ENCODE results near the gene OOSP3. TPM values are rescaled to one million over a fixed set of nuclear protein-coding genes. Genes with fewer than 3 reads are reported as not detected.

OOSP3 gene
- total RNA-seq, 5 donors from 2014 or later (not counting 1 experiment from before 2014, with no cell fraction given), result not detected

DNA sequence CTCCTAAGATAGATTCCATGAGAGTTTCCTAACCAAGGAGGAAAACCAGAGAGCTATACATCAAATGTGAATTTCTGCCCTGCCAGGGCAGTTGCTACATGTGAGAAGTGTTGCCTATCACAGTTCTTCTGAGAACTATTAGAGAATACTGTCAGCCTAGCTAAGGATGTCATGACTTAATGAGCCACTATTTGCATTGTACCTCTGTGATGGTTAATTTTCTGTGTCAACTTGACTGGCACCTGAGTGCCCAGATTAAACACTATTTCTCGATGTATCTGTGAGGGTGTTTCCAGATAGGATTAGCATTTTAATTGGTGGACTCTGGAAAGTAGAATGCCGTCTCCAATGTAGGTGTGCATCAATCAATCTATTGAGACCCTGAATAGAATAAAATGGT lies 10.6 kb upstream of the OOSP3 start:
- ATAC-seq (replicated peaks in 1 of 4) (no peak), DNase-seq (no peak)
- WGBS (ENCODE audit: insufficient coverage), result 100% methylated on average over 2 of the region's 2 CpGs
- Histone ChIP-seq H3K27ac (ENCODE audit: low read length) (no peak overlapping the region), H3K27me3 (replicated peaks in 1 of 2; ENCODE audit: control insufficient read depth in 2 of 2, extremely low read depth in 1 of 2, insufficient read depth in 2 of 2, low read length in 1 of 2) (peaks cover 0 to 3% of the 10 kb centered on the region in 2 experiments), H3K36me3 (ENCODE audit: control insufficient read depth in 2 of 2, extremely low read depth in 1 of 2, insufficient read depth in 1 of 2, low read length in 1 of 2) (no peaks in the 10 kb centered on the region), H3K4me3 (ENCODE audit: control insufficient read depth in 1 of 2, extremely low read depth in 1 of 2, low read length in 1 of 2) (no peak overlapping the region), H3K9me3 (no peaks in the 10 kb centered on the region), H3K4me1 (ENCODE audit: control insufficient read depth in 1 of 2, extremely low read depth in 1 of 2, insufficient read depth in 2 of 2, low read length in 2 of 2) (no peaks in the 10 kb centered on the region)
- Mint-ChIP-seq H3K4me1 (no peaks in the 10 kb centered on the region), H3K36me3 (no peaks in the 10 kb centered on the region), H3K27me3 (peaks cover 12% of the 10 kb centered on the region in 2 donors), H3K4me3 (no peak overlapping the region), H3K9me3 (peaks cover 4 to 24% (median 5%) of the 10 kb centered on the region in 3 donors), H3K27ac (no peak overlapping the region)
- ChIA-PET CTCF (no interaction called here), POLR2A (no interaction called here)

GRCh38 chr11:59872076-59872475 lies 6.5 kb upstream of the OOSP3 start:
- peaks cover 4 to 22% (median 5%) of the 10 kb centered on the region in 3 donors for H3K9me3 Mint-ChIP-seq
- Histone ChIP-seq H3K36me3 (ENCODE audit: control insufficient read depth in 2 of 2, extremely low read depth in 1 of 2, insufficient read depth in 1 of 2, low read length in 1 of 2) (no peaks in the 10 kb centered on the region), H3K4me3 (ENCODE audit: control insufficient read depth in 1 of 2, extremely low read depth in 1 of 2, low read length in 1 of 2) (no peak overlapping the region), H3K4me1 (ENCODE audit: control insufficient read depth in 1 of 2, extremely low read depth in 1 of 2, insufficient read depth in 2 of 2, low read length in 2 of 2) (no peaks in the 10 kb centered on the region), H3K27ac (ENCODE audit: low read length) (no peak overlapping the region), H3K27me3 (replicated peaks in 1 of 2; ENCODE audit: control insufficient read depth in 2 of 2, extremely low read depth in 1 of 2, insufficient read depth in 2 of 2, low read length in 1 of 2) (peaks cover 0 to 6% of the 10 kb centered on the region in 2 experiments), H3K9me3 (no peaks in the 10 kb centered on the region)
- no peak overlapping the region for H3K4me3 Mint-ChIP-seq
- ChIA-PET POLR2A (no interaction called here), CTCF (no interaction called here)
- H3K27me3 Mint-ChIP-seq, result peaks cover 15% of the 10 kb centered on the region in 2 donors
- H3K27ac Mint-ChIP-seq, result no peak overlapping the region
- no peaks in the 10 kb centered on the region for H3K36me3 Mint-ChIP-seq
- ATAC-seq (replicated peaks in 1 of 4), result no peak
- no peak for DNase-seq
- H3K4me1 Mint-ChIP-seq, result no peaks in the 10 kb centered on the region

DNA sequence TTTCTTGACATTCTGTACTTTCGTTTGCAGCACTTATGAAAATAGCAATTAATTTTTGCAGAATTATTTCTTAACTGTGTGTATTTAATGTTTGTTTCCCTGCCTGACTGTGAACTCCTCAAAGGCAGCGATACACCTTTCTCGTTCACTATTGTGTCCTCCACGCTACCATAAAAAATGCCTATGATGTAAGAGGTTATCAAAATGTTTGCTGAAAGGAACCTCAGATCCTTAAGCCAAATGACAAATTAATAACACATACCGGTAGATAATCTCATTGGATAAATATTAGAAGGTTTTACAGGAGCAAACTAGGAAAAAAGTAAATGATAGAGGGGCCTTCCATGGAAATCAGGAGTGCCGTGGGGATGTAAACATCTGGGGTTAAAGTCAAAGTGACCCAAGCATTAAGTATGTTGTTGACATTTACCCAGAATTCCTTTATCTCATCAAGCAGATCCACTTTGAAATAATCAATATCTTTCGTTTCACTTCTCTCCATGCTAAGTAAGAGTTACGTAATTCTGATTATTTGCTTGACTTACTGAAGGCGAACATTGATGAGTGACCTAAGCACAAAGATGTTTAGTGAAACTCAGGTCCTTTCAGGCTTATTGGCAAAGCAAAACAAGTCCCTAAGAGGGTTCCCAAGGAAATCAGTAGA lies 2.6 kb upstream of the OOSP3 start:
- Mint-ChIP-seq H3K27me3 (peaks cover 14 to 25% of the 10 kb centered on the region in 2 donors), H3K4me3 (no peak overlapping the region), H3K27ac (no peak overlapping the region), H3K36me3 (no peaks in the 10 kb centered on the region), H3K9me3 (peaks cover 0 to 11% (median 4%) of the 10 kb centered on the region in 3 donors), H3K4me1 (no peaks in the 10 kb centered on the region)
- peaks cover 0 to 3% of the 10 kb centered on the region in 2 experiments for H3K27me3 ChIP-seq (replicated peaks in 1 of 2; ENCODE audit: control insufficient read depth in 2 of 2, extremely low read depth in 1 of 2, insufficient read depth in 2 of 2, low read length in 1 of 2)
- CTCF ChIA-PET, result no interaction called here
- POLR2A ChIA-PET, result no interaction called here
- ATAC-seq (replicated peaks in 1 of 4), result no peak
- no peaks in the 10 kb centered on the region for H3K9me3 ChIP-seq
- no peak for DNase-seq
- no peak overlapping the region for H3K27ac ChIP-seq (ENCODE audit: low read length)
- no peaks in the 10 kb centered on the region for H3K4me1 ChIP-seq (ENCODE audit: control insufficient read depth in 1 of 2, extremely low read depth in 1 of 2, insufficient read depth in 2 of 2, low read length in 2 of 2)
- H3K36me3 ChIP-seq (ENCODE audit: control insufficient read depth in 2 of 2, extremely low read depth in 1 of 2, insufficient read depth in 1 of 2, low read length in 1 of 2), result no peaks in the 10 kb centered on the region
- WGBS (ENCODE audit: insufficient coverage), result 100% methylated on average over 1 of the region's 9 CpGs
- no peak overlapping the region for H3K4me3 ChIP-seq (ENCODE audit: control insufficient read depth in 1 of 2, extremely low read depth in 1 of 2, low read length in 1 of 2)

DNA sequence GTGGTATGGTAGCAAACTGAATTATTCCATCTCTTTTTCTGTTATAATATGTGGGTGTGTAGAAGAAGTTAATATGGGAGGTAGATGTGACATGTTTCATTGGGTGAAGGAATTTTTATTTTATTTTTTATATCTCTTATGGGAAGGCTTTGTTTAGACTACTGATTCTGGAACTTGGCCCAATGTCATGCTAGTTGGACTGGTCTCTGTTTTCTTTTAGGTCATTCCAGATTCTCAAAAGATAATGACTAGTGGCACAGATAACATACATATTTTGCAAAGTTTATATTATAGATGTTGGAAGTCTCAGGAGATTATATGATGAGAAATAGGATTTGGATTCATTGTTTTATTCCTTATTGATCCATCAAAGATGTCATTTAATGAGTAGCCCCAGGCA lies 1.3 kb upstream of the OOSP3 start:
- no peak for ATAC-seq (replicated peaks in 1 of 4)
- CTCF ChIA-PET, result no interaction called here
- H3K4me1 Mint-ChIP-seq, result no peaks in the 10 kb centered on the region
- peaks cover 14 to 25% of the 10 kb centered on the region in 2 donors for H3K27me3 Mint-ChIP-seq
- no peak for DNase-seq
- H3K4me3 Mint-ChIP-seq, result no peak overlapping the region
- Histone ChIP-seq H3K27ac (ENCODE audit: low read length) (no peak overlapping the region), H3K27me3 (replicated peaks in 1 of 2; ENCODE audit: control insufficient read depth in 2 of 2, extremely low read depth in 1 of 2, insufficient read depth in 2 of 2, low read length in 1 of 2) (peaks cover 0 to 3% of the 10 kb centered on the region in 2 experiments), H3K36me3 (ENCODE audit: control insufficient read depth in 2 of 2, extremely low read depth in 1 of 2, insufficient read depth in 1 of 2, low read length in 1 of 2) (no peaks in the 10 kb centered on the region), H3K4me3 (ENCODE audit: control insufficient read depth in 1 of 2, extremely low read depth in 1 of 2, low read length in 1 of 2) (no peak overlapping the region), H3K9me3 (no peaks in the 10 kb centered on the region), H3K4me1 (ENCODE audit: control insufficient read depth in 1 of 2, extremely low read depth in 1 of 2, insufficient read depth in 2 of 2, low read length in 2 of 2) (no peaks in the 10 kb centered on the region)
- H3K36me3 Mint-ChIP-seq, result no peaks in the 10 kb centered on the region
- POLR2A ChIA-PET, result no interaction called here
- H3K9me3 Mint-ChIP-seq, result no peaks in the 10 kb centered on the region
- H3K27ac Mint-ChIP-seq, result no peak overlapping the region

- Mint-ChIP-seq H3K27ac (no peak overlapping the region), H3K4me1 (no peaks in the 10 kb centered on the region), H3K27me3 (peaks cover 14 to 25% of the 10 kb centered on the region in 2 donors), H3K36me3 (no peaks in the 10 kb centered on the region), H3K4me3 (no peak overlapping the region), H3K9me3 (no peaks in the 10 kb centered on the region)
- H3K27me3 ChIP-seq (replicated peaks in 1 of 2; ENCODE audit: control insufficient read depth in 2 of 2, extremely low read depth in 1 of 2, insufficient read depth in 2 of 2, low read length in 1 of 2), result peaks cover 0 to 3% of the 10 kb centered on the region in 2 experiments
- no peak for DNase-seq
- ATAC-seq (replicated peaks in 1 of 4), result no peak
- CTCF ChIA-PET, result no interaction called here
- no peaks in the 10 kb centered on the region for H3K36me3 ChIP-seq (ENCODE audit: control insufficient read depth in 2 of 2, extremely low read depth in 1 of 2, insufficient read depth in 1 of 2, low read length in 1 of 2)
- POLR2A ChIA-PET, result no interaction called here
- H3K9me3 ChIP-seq, result no peaks in the 10 kb centered on the region
- H3K27ac ChIP-seq (ENCODE audit: low read length), result no peak overlapping the region
- no peaks in the 10 kb centered on the region for H3K4me1 ChIP-seq (ENCODE audit: control insufficient read depth in 1 of 2, extremely low read depth in 1 of 2, insufficient read depth in 2 of 2, low read length in 2 of 2)
- no peak overlapping the region for H3K4me3 ChIP-seq (ENCODE audit: control insufficient read depth in 1 of 2, extremely low read depth in 1 of 2, low read length in 1 of 2)
Measured at GRCh38 chr11:59877784-59878183, 798 bp upstream of the OOSP3 start.

- H3K9me3 Mint-ChIP-seq, result no peaks in the 10 kb centered on the region
- Histone ChIP-seq H3K36me3 (ENCODE audit: control insufficient read depth in 2 of 2, extremely low read depth in 1 of 2, insufficient read depth in 1 of 2, low read length in 1 of 2) (no peaks in the 10 kb centered on the region), H3K4me1 (ENCODE audit: control insufficient read depth in 1 of 2, extremely low read depth in 1 of 2, insufficient read depth in 2 of 2, low read length in 2 of 2) (no peaks in the 10 kb centered on the region), H3K9me3 (no peaks in the 10 kb centered on the region), H3K27ac (ENCODE audit: low read length) (no peak overlapping the region), H3K4me3 (ENCODE audit: control insufficient read depth in 1 of 2, extremely low read depth in 1 of 2, low read length in 1 of 2) (no peak overlapping the region), H3K27me3 (replicated peaks in 1 of 2; ENCODE audit: control insufficient read depth in 2 of 2, extremely low read depth in 1 of 2, insufficient read depth in 2 of 2, low read length in 1 of 2) (no peaks in the 10 kb centered on the region)
- no peaks in the 10 kb centered on the region for H3K4me1 Mint-ChIP-seq
- ChIA-PET POLR2A (no interaction called here), CTCF (no interaction called here)
- no peak overlapping the region for H3K27ac Mint-ChIP-seq
- 100% methylated on average over 1 of the region's 1 CpG for WGBS (ENCODE audit: insufficient coverage)
- no peaks in the 10 kb centered on the region for H3K36me3 Mint-ChIP-seq
- DNase-seq (no peak), ATAC-seq (replicated peaks in 1 of 4) (no peak)
- no peak overlapping the region for H3K4me3 Mint-ChIP-seq
- H3K27me3 Mint-ChIP-seq, result peaks cover 11 to 25% of the 10 kb centered on the region in 2 donors
Measured at GRCh38 chr11:59879567-59879966, 985 bp downstream of the OOSP3 start.

GRCh38 chr11:59883597-59883996 lies 5.0 kb downstream of the OOSP3 start:
- no peaks in the 10 kb centered on the region for H3K9me3 ChIP-seq
- no peak overlapping the region for H3K4me3 ChIP-seq (ENCODE audit: control insufficient read depth in 1 of 2, extremely low read depth in 1 of 2, low read length in 1 of 2)
- ChIA-PET CTCF (no interaction called here), POLR2A (no interaction called here)
- H3K27me3 Mint-ChIP-seq, result peaks cover 2 to 12% of the 10 kb centered on the region in 2 donors
- no peaks in the 10 kb centered on the region for H3K27me3 ChIP-seq (replicated peaks in 1 of 2; ENCODE audit: control insufficient read depth in 2 of 2, extremely low read depth in 1 of 2, insufficient read depth in 2 of 2, low read length in 1 of 2)
- H3K9me3 Mint-ChIP-seq, result peaks cover 7 to 18% (median 10%) of the 10 kb centered on the region in 3 donors
- no peak overlapping the region for H3K27ac ChIP-seq (ENCODE audit: low read length)
- DNase-seq, result no peak
- no peak for ATAC-seq (replicated peaks in 1 of 4)
- no peak overlapping the region for H3K4me3 Mint-ChIP-seq
- H3K27ac Mint-ChIP-seq, result no peak overlapping the region
- H3K36me3 ChIP-seq (ENCODE audit: control insufficient read depth in 2 of 2, extremely low read depth in 1 of 2, insufficient read depth in 1 of 2, low read length in 1 of 2), result no peaks in the 10 kb centered on the region
- H3K4me1 Mint-ChIP-seq, result no peaks in the 10 kb centered on the region
- WGBS (ENCODE audit: insufficient coverage), result no CpG with 5 or more reads among the region's 1 CpG
- no peaks in the 10 kb centered on the region for H3K4me1 ChIP-seq (ENCODE audit: control insufficient read depth in 1 of 2, extremely low read depth in 1 of 2, insufficient read depth in 2 of 2, low read length in 2 of 2)
- H3K36me3 Mint-ChIP-seq, result peaks cover under 1% of the 10 kb centered on the region
